K562 (cell line): ENCODE measurements around the gene DEDD2. TPM values are rescaled to one million over a fixed set of nuclear protein-coding genes. Genes with fewer than 3 reads are reported as not detected.

ENCODE experiments used
- ATAC-seq: fragments of 200-7000 bp; cut with Tn5 transposase; 3 replicates; pipeline ENCODE4 v1.9.1; 2020; ENCODE audit warnings: moderate library complexity
- BruUV-seq: library from RNA; stranded (reverse); fragments of 400-500 nt; replicated peaks from 2 replicates; lab custom pipeline; 2021; lab: Mats Ljungman, UMichigan
- CTCF ChIA-PET: fragments of 300-600 bp; formaldehyde crosslinking; extraction: SDS; loops from one replicate; lab custom pipeline; 2021; ENCODE audit warnings: low intra/inter-chr PET ratio; lab: Yijun Ruan, JAX
- POLR2A ChIA-PET: fragments of 300-600, 350-650 bp; sonication (Branson Sonifier 250); formaldehyde crosslinking; extraction: SDS; loops from one replicate; lab custom pipeline; 2021; ENCODE audit warnings: antibody characterized with exemption, inconsistent platforms; lab: Yijun Ruan, JAX
- DNase-seq, 4 experiments: peaks; one replicate each; pipeline versions ENCODE4 v3.0.0 to v3.0.0-alpha.2; 2011 to 2018; ENCODE audit warnings: low spot score in 3 of 4, mixed read lengths in 3 of 4; ENCODE audit errors: extremely low read depth in 1 of 4
- FAIRE-seq: peaks from 2 replicates; lab custom pipeline; 2011; peaks lifted over from hg19 to GRCh38; lab: Jason Lieb, UNC
- H2AFZ ChIP-seq: 2 replicates; pipeline ENCODE4 v1.6.0; 2011; ENCODE audit warnings: low read depth, low read length, control low read depth, inconsistent platforms
- H3K27ac ChIP-seq: fragments of 200-600 bp; 3 replicates; pipeline ENCODE4 v1.8.0; 2011; ENCODE audit warnings: low read depth, mild to moderate bottlenecking, control low read depth, inconsistent platforms, low read length, moderate library complexity, mixed read lengths; ENCODE audit errors: extremely low read depth
- H3K27me3 ChIP-seq, 2 experiments: fragments of 300-600 bp in 1 of 2; 2 replicates in 1 of 2; 3 replicates in 1 of 2; pipeline versions ENCODE4 v1.6.0 to v1.8.0; 2011; ENCODE audit warnings: inconsistent platforms in 2 of 2, low read length in 2 of 2, mild to moderate bottlenecking in 1 of 2, mixed read lengths in 1 of 2, moderate library complexity in 1 of 2; ENCODE audit not compliant: control insufficient read depth in 2 of 2, insufficient read depth in 2 of 2
- H3K36me3 ChIP-seq: fragments of 300-600 bp; 3 replicates; pipeline ENCODE4 v1.8.0; 2011; ENCODE audit warnings: mild to moderate bottlenecking, low read length, inconsistent platforms; ENCODE audit not compliant: control insufficient read depth, insufficient read depth
- H3K4me1 ChIP-seq, 2 experiments: fragments of 200-600 bp in 1 of 2; replicated peaks in 1 of 2; 2 replicates in 1 of 2; 3 replicates in 1 of 2; pipeline versions ENCODE4 v1.5.1 to v1.8.0; 2011; ENCODE audit warnings: inconsistent platforms in 2 of 2, low read length in 2 of 2, mild to moderate bottlenecking in 1 of 2, mixed read lengths in 1 of 2, moderate library complexity in 1 of 2; ENCODE audit not compliant: control insufficient read depth in 2 of 2, insufficient read depth in 2 of 2
- H3K4me2 ChIP-seq: 2 replicates; pipeline ENCODE4 v1.6.1; 2011; ENCODE audit warnings: low read length, control low read depth, inconsistent platforms, mixed read lengths; ENCODE audit not compliant: insufficient read depth
- H3K4me3 ChIP-seq: fragments of 200-600 bp; sonication (generic), shearing (Covaris generic); 2 replicates; pipeline ENCODE4 v1.5.1; 2016; ENCODE audit warnings: control low read depth, inconsistent platforms
- H3K79me2 ChIP-seq: fragments of 200-600 bp; 3 replicates; pipeline ENCODE4 v1.8.0; 2011; ENCODE audit warnings: low read length, inconsistent platforms; ENCODE audit not compliant: control insufficient read depth, insufficient read depth
- H3K9ac ChIP-seq, 2 experiments: 2 replicates each; pipeline versions ENCODE4 v1.6.0 to v1.6.1; 2011; ENCODE audit warnings: low read depth in 2 of 2, low read length in 2 of 2, control low read depth in 1 of 2, inconsistent platforms in 1 of 2, mild to moderate bottlenecking in 1 of 2, mixed read lengths in 1 of 2; ENCODE audit not compliant: insufficient read depth in 1 of 2
- H3K9me1 ChIP-seq: one replicate; pipeline ENCODE4 v1.6.0; 2011; ENCODE audit warnings: inconsistent platforms, mild to moderate bottlenecking, low read length, moderate library complexity; ENCODE audit not compliant: control insufficient read depth, insufficient read depth
- H3K9me3 ChIP-seq: replicated peaks from 2 replicates; pipeline ENCODE4 v1.5.1; 2011; ENCODE audit warnings: low read depth, low read length, inconsistent platforms; ENCODE audit not compliant: control insufficient read depth, insufficient read depth
- H4K20me1 ChIP-seq: replicated peaks from 2 replicates; pipeline ENCODE4 v1.6.1; 2011; ENCODE audit warnings: low read length, inconsistent platforms, mixed read lengths; ENCODE audit not compliant: control insufficient read depth, insufficient read depth
- FOXK1 ChIP-seq: sonication (generic); formaldehyde crosslinking; IDR thresholded peaks from 2 replicates; pipeline ENCODE4 v1.8.0; 2022; ENCODE audit warnings: missing genetic modification reagents, mild to moderate bottlenecking, borderline replicate concordance
- PML ChIP-seq: IDR thresholded peaks from 2 replicates; pipeline ENCODE4 v1.6.1; 2012; ENCODE audit warnings: low read length, inconsistent platforms
- POLR2G ChIP-seq: fragments of 200-400 bp; formaldehyde crosslinking; IDR thresholded peaks from 2 replicates; pipeline ENCODE4 v1.6.1; 2017; ENCODE audit warnings: low read depth, mild to moderate bottlenecking, antibody characterized with exemption, low read length, moderate library complexity
- RBFOX2 ChIP-seq: fragments of 200-400 bp; formaldehyde crosslinking; IDR thresholded peaks from 2 replicates; pipeline ENCODE4 v1.6.1; 2017; ENCODE audit warnings: low read depth, mild to moderate bottlenecking, low read length, moderate library complexity
- U2AF2 ChIP-seq: fragments of 200-400 bp; formaldehyde crosslinking; optimal IDR thresholded peaks from 2 replicates; pipeline ENCODE3; 2017; ENCODE audit warnings: low read depth, mild to moderate bottlenecking, low read length
- ZNF3 ChIP-seq: fragments of 250-450 bp; sonication (Bioruptor Pico); IDR thresholded peaks from 2 replicates; pipeline ENCODE4 v1.5.0; 2021; ENCODE audit warnings: mild to moderate bottlenecking, moderate library complexity
- ZNF76 ChIP-seq: fragments of 250-450 bp; sonication (Bioruptor Pico); IDR thresholded peaks from 2 replicates; pipeline ENCODE4 v1.4.0; 2020; ENCODE audit warnings: mild to moderate bottlenecking, moderate library complexity, borderline replicate concordance
- WGBS: fragments of 100-300 bp; shearing (Covaris generic); methylation state at CpG from one replicate; pipeline ENCODE4 v1.1.6; 2016; ENCODE audit warnings: low coverage, mixed read lengths; ENCODE audit not compliant: insufficient coverage; ENCODE audit errors: missing lambda C conversion rate; 5-methylcytosine and 5-hydroxymethylcytosine counted together
- in situ Hi-C: fragments of 300-500 bp; cut with MboI; formaldehyde crosslinking; loops from 4 replicates; pipeline ENCODE4 v1.15.0; 2018; ENCODE audit warnings: inconsistent platforms, mixed read lengths
- intact Hi-C: fragments of 100-400 bp; cut with micrococcal nuclease; formaldehyde crosslinking; loops from 2 replicates; pipeline ENCODE4 v1.14.2; 2022
- polyA plus RNA-seq, 8 experiments: library from polyadenylated mRNA; depleted of rRNA in 4 of 8; stranded (reverse) in 5 of 8; unstranded in 3 of 8; fragments of >200 nt; fragmentation: Nextera tagmentation in 2 of 8; fragmentation: Illumina TruSeq in 1 of 8; extraction: Ambion mirVana in 2 of 8; extraction: Trizol in 1 of 8; gene quantifications; 2 replicates each; pipeline versions ENCODE4 v1.2.1 to v1.2.3, GENCODE V29; 2011 to 2014; ENCODE audit warnings: inconsistent platforms in 1 of 8, missing spikeins in 1 of 8
- total RNA-seq, 7 experiments: library from RNA; depleted of rRNA in 6 of 7; stranded (reverse); fragments of >200 nt in 6 of 7; fragmentation: Illumina TruSeq in 2 of 7; extraction: Trizol in 2 of 7; gene quantifications; 2 replicates each; pipeline versions ENCODE4 v1.2.1 to v1.2.3, GENCODE V29; 2011 to 2021; ENCODE audit warnings: low replicate concordance in 1 of 7

Gene DEDD2
- total and polyA plus RNA-seq, 9 of the 15 experiments (the other 6 are each of a cell fraction or from before 2014, with no cell fraction given) = 4.3 to 43.0 (median 29.2) TPM

GRCh38 chr19:42234364-42234763, 16.9 kb upstream of the DEDD2 start:
- Histone ChIP-seq H3K36me3 (peaks cover 89% of the 10 kb centered on the region), H4K20me1 (peaks cover 21% of the 10 kb centered on the region), H3K4me3 (no peak overlapping the region), H3K79me2 (peaks cover 21% of the 10 kb centered on the region), H3K9me3 (no peaks in the 10 kb centered on the region), H3K27ac (no peak overlapping the region), H3K9ac (peak overlapping the region in 1 of 2 experiments; percentile 39; a peak in 1 of 4 replicates), H3K27me3 (no peaks in the 10 kb centered on the region), H3K9me1 (peaks cover 3% of the 10 kb centered on the region), H2AFZ (no peak overlapping the region), H3K4me1 (peaks cover 9 to 13% of the 10 kb centered on the region in 2 experiments; a peak in 4 of 5 replicates), H3K4me2 (no peak overlapping the region)
- 91% methylated on average over 10 of the region's 11 CpGs for WGBS
- FAIRE-seq (no peak), ATAC-seq (no peak), DNase-seq (no peak)
- no peak for TF ChIP-seq ZNF76
- peak; percentile 66; the same call in 1 of the 2 replicates for TF ChIP-seq POLR2G
- TF ChIP-seq RBFOX2 = peak; percentile 58
- TF ChIP-seq ZNF3 = no peak
- no peak for TF ChIP-seq U2AF2
- no peak for TF ChIP-seq PML
- no peak for TF ChIP-seq FOXK1 (CRISPR knock-in tag)
- POLR2A ChIA-PET = interaction anchor here (0.6 to 11.7 kb wide), 7 partner anchors 7 to 101 kb away, joined by 3 to 116 read pairs (median 5); partner anchors contain the start of genes GSK3A and ZNF526
- CTCF ChIA-PET = no interaction called here
- in situ Hi-C loops = no loop called here
- BruUV-seq = no TSS peak
- intact Hi-C loops = no loop called here
